ENCODE data around the gene UBE2L3.

The UBE2L3 gene

DNA sequence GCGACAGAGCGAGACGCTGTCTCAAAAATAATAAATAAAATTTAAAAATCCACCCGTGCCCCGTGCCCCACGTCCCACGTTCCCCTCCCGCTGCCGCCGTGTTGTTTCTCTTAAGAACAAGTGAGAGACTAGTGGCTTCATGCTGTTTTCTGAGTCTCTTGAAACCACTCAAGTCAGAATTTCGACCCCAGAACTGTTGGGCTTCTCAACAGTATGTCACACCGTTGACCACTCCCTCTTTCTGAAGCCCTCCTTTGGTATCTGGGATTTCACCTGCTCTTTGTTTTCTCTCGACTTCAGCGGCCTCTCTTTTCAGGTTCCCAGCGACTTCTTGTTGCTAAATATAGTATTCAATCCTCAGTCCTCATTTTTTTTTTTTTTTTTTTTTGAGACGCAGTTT lies 99.3 kb downstream of the UBE2L3 start:
- H3K9me3 Mint-ChIP-seq = peaks cover 0 to 2% of the 10 kb centered on the region in 2 donors

DNA sequence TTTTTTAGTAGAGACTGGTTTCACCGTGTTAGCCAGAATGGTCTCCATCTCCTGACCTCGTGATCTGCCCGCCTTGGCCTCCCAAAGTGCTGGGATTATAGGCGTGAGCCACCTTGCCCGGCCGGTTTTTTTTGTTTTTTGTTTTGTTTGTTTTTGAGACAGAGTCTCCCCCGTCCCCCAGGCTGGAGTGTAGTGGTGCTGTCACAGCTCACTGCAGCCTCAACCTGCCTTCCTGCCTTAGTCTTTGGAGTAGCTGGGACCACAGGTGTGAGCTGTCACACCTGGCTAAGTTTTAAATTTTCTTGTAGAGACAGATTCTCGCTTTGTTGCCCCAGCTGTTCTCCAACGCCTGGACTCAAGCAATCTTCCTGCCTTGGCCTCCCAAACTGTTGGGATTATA lies 101.5 kb downstream of the UBE2L3 start:
- Mint-ChIP-seq H3K9me3 (no peaks in the 10 kb centered on the region), H3K36me3 (peaks cover 34 to 47% of the 10 kb centered on the region in 2 donors), H3K27me3 (no peaks in the 10 kb centered on the region), H3K27ac (no peak overlapping the region), H3K4me1 (peaks cover 27 to 53% of the 10 kb centered on the region in 2 donors), H3K4me3 (no peak overlapping the region)
- ATAC-seq (replicated peaks) (no peak), DNase-seq (no peak)

More for the DNA sequence above, 99.3 kb downstream of the UBE2L3 start:
- H3K4me3 Mint-ChIP-seq = peak overlapping the region; percentile 99
- ATAC-seq (replicated peaks) = no peak
- H3K27me3 Mint-ChIP-seq = no peaks in the 10 kb centered on the region
- peaks cover 19 to 25% of the 10 kb centered on the region in 2 donors for H3K36me3 Mint-ChIP-seq
- peaks cover 19 to 41% of the 10 kb centered on the region in 2 donors for H3K4me1 Mint-ChIP-seq
- no peak for DNase-seq
- H3K27ac Mint-ChIP-seq = peak overlapping the region; percentile 99

GRCh38 chr22:21672107-21672629 lies 104.7 kb downstream of the UBE2L3 start:
- ATAC-seq (replicated peaks) (no peak), DNase-seq (no peak)
- Mint-ChIP-seq H3K27ac (no peak overlapping the region), H3K9me3 (no peaks in the 10 kb centered on the region), H3K27me3 (no peaks in the 10 kb centered on the region), H3K4me1 (peaks cover 17 to 38% of the 10 kb centered on the region in 2 donors), H3K4me3 (no peak overlapping the region), H3K36me3 (peaks cover 49 to 70% of the 10 kb centered on the region in 2 donors)
